ENCODE results near the gene IFT20.

DNA sequence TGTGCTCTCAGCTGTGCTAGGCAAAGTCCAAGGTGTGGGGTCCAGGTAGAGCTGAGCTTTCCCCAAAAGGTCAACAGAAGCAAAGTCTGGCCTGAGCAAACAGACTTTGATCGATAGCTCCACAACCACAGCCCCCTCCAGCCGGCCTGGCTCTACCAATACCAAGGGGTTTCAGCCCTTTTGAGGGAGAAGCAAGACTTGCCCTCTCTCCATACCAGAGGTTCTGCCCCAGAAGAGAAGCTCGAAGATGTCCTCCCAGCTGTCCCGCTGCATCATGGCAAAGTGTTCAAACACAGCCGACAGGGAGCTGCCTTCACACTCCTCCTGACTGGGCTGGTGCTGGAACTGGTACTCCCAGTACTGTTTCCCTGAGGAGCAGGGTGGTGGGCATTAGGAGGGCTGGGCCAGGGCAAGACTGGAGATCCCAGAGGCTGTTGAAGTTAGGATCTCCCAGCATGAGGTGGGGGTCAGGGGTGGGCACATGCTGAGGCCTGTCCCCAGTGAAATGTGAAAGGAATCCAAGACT is 33.1 kb upstream of the IFT20 start:
- TF ChIP-seq, protein P1, sequence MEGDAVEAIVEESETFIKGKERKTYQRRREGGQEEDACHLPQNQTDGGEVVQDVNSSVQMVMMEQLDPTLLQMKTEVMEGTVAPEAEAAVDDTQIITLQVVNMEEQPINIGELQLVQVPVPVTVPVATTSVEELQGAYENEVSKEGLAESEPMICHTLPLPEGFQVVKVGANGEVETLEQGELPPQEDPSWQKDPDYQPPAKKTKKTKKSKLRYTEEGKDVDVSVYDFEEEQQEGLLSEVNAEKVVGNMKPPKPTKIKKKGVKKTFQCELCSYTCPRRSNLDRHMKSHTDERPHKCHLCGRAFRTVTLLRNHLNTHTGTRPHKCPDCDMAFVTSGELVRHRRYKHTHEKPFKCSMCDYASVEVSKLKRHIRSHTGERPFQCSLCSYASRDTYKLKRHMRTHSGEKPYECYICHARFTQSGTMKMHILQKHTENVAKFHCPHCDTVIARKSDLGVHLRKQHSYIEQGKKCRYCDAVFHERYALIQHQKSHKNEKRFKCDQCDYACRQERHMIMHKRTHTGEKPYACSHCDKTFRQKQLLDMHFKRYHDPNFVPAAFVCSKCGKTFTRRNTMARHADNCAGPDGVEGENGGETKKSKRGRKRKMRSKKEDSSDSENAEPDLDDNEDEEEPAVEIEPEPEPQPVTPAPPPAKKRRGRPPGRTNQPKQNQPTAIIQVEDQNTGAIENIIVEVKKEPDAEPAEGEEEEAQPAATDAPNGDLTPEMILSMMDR (conservative IDR thresholded peaks at IDR 0.05; ENCODE audit: low read length): no peak
- TF ChIP-seq EZH2phosphoT487 (IDR thresholded peaks at IDR 0.05; ENCODE audit: borderline replicate concordance, low read depth, low read length): no peak

Measured in OCI-LY7 (cell line).